K562 (cell line): ENCODE measurements around the gene ACSM2B. TPM values are rescaled to one million over a fixed set of nuclear protein-coding genes. Genes with fewer than 3 reads are reported as not detected.

ENCODE experiments used
- ATAC-seq: fragments of 200-7000 bp; cut with Tn5 transposase; 3 replicates; pipeline ENCODE4 v1.9.1; 2020; ENCODE audit warnings: moderate library complexity
- BruUV-seq: library from RNA; stranded (reverse); fragments of 400-500 nt; replicated peaks from 2 replicates; lab custom pipeline; 2021; lab: Mats Ljungman, UMichigan
- CTCF ChIA-PET: fragments of 300-600 bp; formaldehyde crosslinking; extraction: SDS; loops from one replicate; lab custom pipeline; 2021; ENCODE audit warnings: low intra/inter-chr PET ratio; lab: Yijun Ruan, JAX
- POLR2A ChIA-PET: fragments of 300-600, 350-650 bp; sonication (Branson Sonifier 250); formaldehyde crosslinking; extraction: SDS; loops from one replicate; lab custom pipeline; 2021; ENCODE audit warnings: antibody characterized with exemption, inconsistent platforms; lab: Yijun Ruan, JAX
- DNase-seq, 4 experiments: peaks; one replicate each; pipeline versions ENCODE4 v3.0.0 to v3.0.0-alpha.2; 2011 to 2018; ENCODE audit warnings: low spot score in 3 of 4, mixed read lengths in 3 of 4; ENCODE audit errors: extremely low read depth in 1 of 4
- FAIRE-seq: peaks from 2 replicates; lab custom pipeline; 2011; peaks lifted over from hg19 to GRCh38; lab: Jason Lieb, UNC
- H2AFZ ChIP-seq: 2 replicates; pipeline ENCODE4 v1.6.0; 2011; ENCODE audit warnings: low read depth, low read length, control low read depth, inconsistent platforms
- H3K27ac ChIP-seq: fragments of 200-600 bp; 3 replicates; pipeline ENCODE4 v1.8.0; 2011; ENCODE audit warnings: low read depth, mild to moderate bottlenecking, control low read depth, inconsistent platforms, low read length, moderate library complexity, mixed read lengths; ENCODE audit errors: extremely low read depth
- H3K27me3 ChIP-seq, 2 experiments: fragments of 300-600 bp in 1 of 2; 2 replicates in 1 of 2; 3 replicates in 1 of 2; pipeline versions ENCODE4 v1.6.0 to v1.8.0; 2011; ENCODE audit warnings: inconsistent platforms in 2 of 2, low read length in 2 of 2, mild to moderate bottlenecking in 1 of 2, mixed read lengths in 1 of 2, moderate library complexity in 1 of 2; ENCODE audit not compliant: control insufficient read depth in 2 of 2, insufficient read depth in 2 of 2
- H3K36me3 ChIP-seq: fragments of 300-600 bp; 3 replicates; pipeline ENCODE4 v1.8.0; 2011; ENCODE audit warnings: mild to moderate bottlenecking, low read length, inconsistent platforms; ENCODE audit not compliant: control insufficient read depth, insufficient read depth
- H3K4me1 ChIP-seq, 2 experiments: fragments of 200-600 bp in 1 of 2; replicated peaks in 1 of 2; 2 replicates in 1 of 2; 3 replicates in 1 of 2; pipeline versions ENCODE4 v1.5.1 to v1.8.0; 2011; ENCODE audit warnings: inconsistent platforms in 2 of 2, low read length in 2 of 2, mild to moderate bottlenecking in 1 of 2, mixed read lengths in 1 of 2, moderate library complexity in 1 of 2; ENCODE audit not compliant: control insufficient read depth in 2 of 2, insufficient read depth in 2 of 2
- H3K4me2 ChIP-seq: 2 replicates; pipeline ENCODE4 v1.6.1; 2011; ENCODE audit warnings: low read length, control low read depth, inconsistent platforms, mixed read lengths; ENCODE audit not compliant: insufficient read depth
- H3K4me3 ChIP-seq: fragments of 200-600 bp; sonication (generic), shearing (Covaris generic); 2 replicates; pipeline ENCODE4 v1.5.1; 2016; ENCODE audit warnings: control low read depth, inconsistent platforms
- H3K79me2 ChIP-seq: fragments of 200-600 bp; 3 replicates; pipeline ENCODE4 v1.8.0; 2011; ENCODE audit warnings: low read length, inconsistent platforms; ENCODE audit not compliant: control insufficient read depth, insufficient read depth
- H3K9ac ChIP-seq, 2 experiments: 2 replicates each; pipeline versions ENCODE4 v1.6.0 to v1.6.1; 2011; ENCODE audit warnings: low read depth in 2 of 2, low read length in 2 of 2, control low read depth in 1 of 2, inconsistent platforms in 1 of 2, mild to moderate bottlenecking in 1 of 2, mixed read lengths in 1 of 2; ENCODE audit not compliant: insufficient read depth in 1 of 2
- H3K9me1 ChIP-seq: one replicate; pipeline ENCODE4 v1.6.0; 2011; ENCODE audit warnings: inconsistent platforms, mild to moderate bottlenecking, low read length, moderate library complexity; ENCODE audit not compliant: control insufficient read depth, insufficient read depth
- H3K9me3 ChIP-seq: replicated peaks from 2 replicates; pipeline ENCODE4 v1.5.1; 2011; ENCODE audit warnings: low read depth, low read length, inconsistent platforms; ENCODE audit not compliant: control insufficient read depth, insufficient read depth
- H4K20me1 ChIP-seq: replicated peaks from 2 replicates; pipeline ENCODE4 v1.6.1; 2011; ENCODE audit warnings: low read length, inconsistent platforms, mixed read lengths; ENCODE audit not compliant: control insufficient read depth, insufficient read depth
- DDX20 ChIP-seq: fragments of 450-650 bp; IDR thresholded peaks from 2 replicates; pipeline ENCODE4 v1.6.1; 2016; ENCODE audit warnings: missing genetic modification characterization, low read depth, mild to moderate bottlenecking, missing compliant biosample characterization, moderate library complexity
- FOS ChIP-seq: IDR thresholded peaks from 3 replicates; pipeline ENCODE4 v1.6.1; 2011; ENCODE audit not compliant: insufficient read length; ENCODE audit errors: extremely low read depth
- KAT7 ChIP-seq: sonication (generic); formaldehyde crosslinking; IDR thresholded peaks from 2 replicates; pipeline ENCODE4 v1.8.0; 2022; ENCODE audit warnings: missing genetic modification reagents, mild to moderate bottlenecking, borderline replicate concordance
- LEF1 ChIP-seq: fragments of 450-650 bp; IDR thresholded peaks from 2 replicates; pipeline ENCODE4 v1.6.1; 2016; ENCODE audit warnings: mild to moderate bottlenecking
- MCM5 ChIP-seq: fragments of 450-650 bp; IDR thresholded peaks from 2 replicates; pipeline ENCODE4 v1.6.1; 2016; ENCODE audit warnings: low read depth
- MXD1 ChIP-seq: fragments of 250-450 bp; sonication (Bioruptor Pico); IDR thresholded peaks from 2 replicates; pipeline ENCODE4 v1.8.0; 2021; ENCODE audit warnings: borderline replicate concordance, mild to moderate bottlenecking, moderate library complexity; ENCODE audit not compliant: poor library complexity, severe bottlenecking
- NFYB ChIP-seq: IDR thresholded peaks from 2 replicates; pipeline ENCODE4 v1.6.1; 2011; ENCODE audit warnings: mild to moderate bottlenecking, moderate library complexity; ENCODE audit not compliant: insufficient read length; ENCODE audit errors: extremely low read depth
- PCBP2 ChIP-seq: fragments of 200-400 bp; formaldehyde crosslinking; IDR thresholded peaks from 2 replicates; pipeline ENCODE4 v1.6.1; 2018; ENCODE audit warnings: low read length, low read depth, mild to moderate bottlenecking, moderate library complexity; ENCODE audit not compliant: poor library complexity, severe bottlenecking
- SMARCA4 ChIP-seq: fragments of 450-650 bp; IDR thresholded peaks from 2 replicates; pipeline ENCODE4 v1.6.1; 2016
- TCF7L2 ChIP-seq: fragments of 150-350 bp; IDR thresholded peaks from 2 replicates; pipeline ENCODE4 v1.6.1; 2016; ENCODE audit warnings: low read depth, mild to moderate bottlenecking, low read length, moderate library complexity
- ZFPM2 ChIP-seq: fragments of 250-450 bp; sonication (Bioruptor Pico); IDR thresholded peaks from 2 replicates; pipeline ENCODE4 v1.5.1; 2022; ENCODE audit warnings: mild to moderate bottlenecking
- WGBS: fragments of 100-300 bp; shearing (Covaris generic); methylation state at CpG from one replicate; pipeline ENCODE4 v1.1.6; 2016; ENCODE audit warnings: low coverage, mixed read lengths; ENCODE audit not compliant: insufficient coverage; ENCODE audit errors: missing lambda C conversion rate; 5-methylcytosine and 5-hydroxymethylcytosine counted together
- in situ Hi-C: fragments of 300-500 bp; cut with MboI; formaldehyde crosslinking; loops from 4 replicates; pipeline ENCODE4 v1.15.0; 2018; ENCODE audit warnings: inconsistent platforms, mixed read lengths
- intact Hi-C: fragments of 100-400 bp; cut with micrococcal nuclease; formaldehyde crosslinking; loops from 2 replicates; pipeline ENCODE4 v1.14.2; 2022
- polyA plus RNA-seq, 8 experiments: library from polyadenylated mRNA; depleted of rRNA in 4 of 8; stranded (reverse) in 5 of 8; unstranded in 3 of 8; fragments of >200 nt; fragmentation: Nextera tagmentation in 2 of 8; fragmentation: Illumina TruSeq in 1 of 8; extraction: Ambion mirVana in 2 of 8; extraction: Trizol in 1 of 8; gene quantifications; 2 replicates each; pipeline versions ENCODE4 v1.2.1 to v1.2.3, GENCODE V29; 2011 to 2014; ENCODE audit warnings: inconsistent platforms in 1 of 8, missing spikeins in 1 of 8
- total RNA-seq, 7 experiments: library from RNA; depleted of rRNA in 6 of 7; stranded (reverse); fragments of >200 nt in 6 of 7; fragmentation: Illumina TruSeq in 2 of 7; extraction: Trizol in 2 of 7; gene quantifications; 2 replicates each; pipeline versions ENCODE4 v1.2.1 to v1.2.3, GENCODE V29; 2011 to 2021; ENCODE audit warnings: low replicate concordance in 1 of 7
- TF ChIP-seq, protein P1 (sequence below): fragments of 450-650 bp; IDR thresholded peaks from 2 replicates; pipeline ENCODE4 v1.6.1; 2016; ENCODE audit warnings: low read depth, mild to moderate bottlenecking, moderate library complexity

ACSM2B gene
- total and polyA plus RNA-seq, 9 of the 15 experiments (the other 6 are each of a cell fraction or from before 2014, with no cell fraction given), result 0.06 to 0.69 (median 0.55) TPM; not detected in 3

DNA sequence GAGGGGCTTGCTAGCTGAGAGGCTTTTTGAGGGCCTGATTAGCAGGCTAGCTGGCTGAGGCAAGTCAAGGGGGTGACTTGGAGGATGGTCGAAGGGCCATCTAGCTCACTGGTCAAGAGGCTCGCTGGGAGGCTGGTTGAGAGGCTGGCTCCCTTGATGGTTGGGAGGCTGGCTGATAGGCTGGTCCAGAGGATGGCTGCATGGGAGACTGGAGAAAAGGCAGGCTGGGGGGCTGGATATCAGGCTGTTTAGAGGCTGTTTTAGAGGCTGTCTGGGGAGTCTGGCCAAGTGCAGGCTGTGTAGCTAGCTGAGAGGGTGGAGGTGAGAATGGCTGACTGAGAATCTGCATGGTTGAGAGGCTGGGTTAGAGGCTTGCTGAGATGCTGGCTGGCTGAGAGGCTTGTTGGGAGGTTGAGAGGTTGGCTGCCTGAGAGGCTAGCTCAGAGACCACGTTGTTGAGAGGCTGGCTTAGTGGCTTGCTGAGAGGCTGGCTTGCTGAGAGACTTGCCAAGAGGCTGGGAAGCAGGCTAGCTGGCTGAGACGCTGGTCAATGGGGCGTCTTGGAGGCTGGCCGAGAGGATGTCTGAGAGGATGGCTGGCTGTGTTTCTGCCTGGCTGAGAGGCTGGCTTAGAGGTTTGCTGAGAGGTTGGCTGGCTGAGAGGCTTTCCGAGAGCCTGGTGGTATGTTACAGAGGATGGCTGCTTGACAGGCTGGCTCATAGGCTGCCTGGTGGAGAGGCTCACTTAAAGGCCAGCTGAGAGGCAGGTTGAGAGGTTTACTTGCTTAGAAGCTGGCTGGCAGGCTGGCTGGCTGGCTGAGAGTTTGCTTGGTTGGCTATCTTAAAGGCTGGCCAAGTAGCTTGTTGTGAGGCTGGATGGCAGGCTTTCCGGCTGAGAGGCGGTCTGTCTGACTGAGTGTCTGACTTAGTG lies 36.6 kb upstream of the ACSM2B start (continued):
- no peak for TF ChIP-seq TCF7L2
- no peak for TF ChIP-seq MXD1 (CRISPR knock-in tag)
- TF ChIP-seq, all 486 proteins: peak for 0

GRCh38 chr16:20611975-20612481 lies 35.9 kb upstream of the ACSM2B start:
- FAIRE-seq (no peak), ATAC-seq (0 out of 3 replicates have a peak, but pooled peaks have one; percentile 14), DNase-seq (no peak)
- no peaks in the 10 kb centered on the region for H3K79me2 ChIP-seq
- peaks cover 0 to 13% of the 10 kb centered on the region in 2 experiments; a peak in 3 of 5 replicates for H3K4me1 ChIP-seq
- no peak overlapping the region for H3K4me3 ChIP-seq
- H2AFZ ChIP-seq, result no peak overlapping the region
- H3K27me3 ChIP-seq, result peaks cover 13 to 50% of the 10 kb centered on the region in 2 experiments
- ChIA-PET POLR2A (interaction anchor here (1.0 to 1.3 kb wide), 3 partner anchors 12 to 285 kb away, joined by 3 to 6 read pairs (median 4); no protein-coding TSS in a partner anchor), CTCF (no interaction called here)
- no peaks in the 10 kb centered on the region for H3K9me3 ChIP-seq
- H3K4me2 ChIP-seq, result no peak overlapping the region
- H4K20me1 ChIP-seq, result no peaks in the 10 kb centered on the region
- no peak overlapping the region for H3K27ac ChIP-seq
- H3K9ac ChIP-seq, result peak overlapping the region in 1 of 2 experiments; percentile 26; a peak in 1 of 4 replicates
- no peaks in the 10 kb centered on the region for H3K36me3 ChIP-seq
- WGBS, result 0% methylated on average over 5 of the region's 5 CpGs
- intact Hi-C loops, result no loop called here
- BruUV-seq, result no TSS peak
- in situ Hi-C loops, result no loop called here
- H3K9me1 ChIP-seq, result no peaks in the 10 kb centered on the region
- TF ChIP-seq LEF1 (no peak), MCM5 (no peak), FOS (no peak), ZFPM2 (no peak), NFYB (no peak), PCBP2 (no peak), KAT7 (CRISPR knock-in tag) (no peak), SMARCA4 (no peak), DDX20 (no peak)
- TF ChIP-seq, protein P1, sequence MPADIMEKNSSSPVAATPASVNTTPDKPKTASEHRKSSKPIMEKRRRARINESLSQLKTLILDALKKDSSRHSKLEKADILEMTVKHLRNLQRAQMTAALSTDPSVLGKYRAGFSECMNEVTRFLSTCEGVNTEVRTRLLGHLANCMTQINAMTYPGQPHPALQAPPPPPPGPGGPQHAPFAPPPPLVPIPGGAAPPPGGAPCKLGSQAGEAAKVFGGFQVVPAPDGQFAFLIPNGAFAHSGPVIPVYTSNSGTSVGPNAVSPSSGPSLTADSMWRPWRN, result no peak
